Epithelial cell of umbilical artery (primary cell): Measurements from ENCODE around the gene GIMAP7. TPM values are rescaled to one million over a fixed set of nuclear protein-coding genes. Genes with fewer than 3 reads are reported as not detected.

ENCODE experiments used
- total RNA-seq: library from RNA; depleted of rRNA; stranded (reverse); fragments of >200 nt; gene quantifications from 2 replicates; pipeline ENCODE4 v1.2.3, GENCODE V29; 2014

The GIMAP7 gene
- total RNA-seq, result 46.1 and 57.9 TPM in 2 replicates

GRCh38 chr7:150514748-150515222 is at the start of gene GIMAP7:
Gene GIMAP7 (plus strand): TSS chr7:150514872. CDS start chr7:150519975, 5,103 bp downstream.

GRCh38 chr7:150567169-150567568 is 52.5 kb downstream of the GIMAP7 start, which contains the start of gene GIMAP4:
Gene GIMAP4 (plus strand): TSS chr7:150567390. CDS start chr7:150569902, 2,512 bp downstream.

Other genes starting within 250 kb of the GIMAP7 start
- gene LRRC61, start 191.5 kb upstream of the GIMAP7 start, total RNA-seq, result 0.65 and 1.2 TPM in 2 replicates
- gene ACTR3C, start 191.3 kb upstream of the GIMAP7 start, total RNA-seq, result 1.5 and 1.6 TPM in 2 replicates
- not detected in 2 replicates for gene RARRES2, start 173.2 kb upstream of the GIMAP7 start, total RNA-seq
- gene REPIN1, start 146.1 kb upstream of the GIMAP7 start, total RNA-seq, result 72.2 and 75.7 TPM in 2 replicates
- 6.8 and 7.3 TPM in 2 replicates for gene ZNF775, start 135.5 kb upstream of the GIMAP7 start, total RNA-seq
- 77.3 and 104 TPM in 2 replicates for gene GIMAP8, start 64.2 kb upstream of the GIMAP7 start, total RNA-seq
- 332 and 504 TPM in 2 replicates for gene GIMAP4, start 52.5 kb downstream of the GIMAP7 start, total RNA-seq
- gene GIMAP6, start 117.5 kb downstream of the GIMAP7 start, total RNA-seq, result 115 and 116 TPM in 2 replicates
- 44.5 and 93.8 TPM in 2 replicates for gene GIMAP2, start 170.8 kb downstream of the GIMAP7 start, total RNA-seq
- gene GIMAP1, start 201.7 kb downstream of the GIMAP7 start, total RNA-seq, result 14.9 and 20.5 TPM in 2 replicates
- 4.2 and 8.1 TPM in 2 replicates for gene GIMAP5, start 222.5 kb downstream of the GIMAP7 start, total RNA-seq